ENCODE data around the gene PRICKLE2. TPM values are rescaled to one million over a fixed set of nuclear protein-coding genes. Genes with fewer than 3 reads are reported as not detected.

Gene PRICKLE2
- total RNA-seq, 1 experiment from 2014 or later = 1.9 TPM

DNA sequence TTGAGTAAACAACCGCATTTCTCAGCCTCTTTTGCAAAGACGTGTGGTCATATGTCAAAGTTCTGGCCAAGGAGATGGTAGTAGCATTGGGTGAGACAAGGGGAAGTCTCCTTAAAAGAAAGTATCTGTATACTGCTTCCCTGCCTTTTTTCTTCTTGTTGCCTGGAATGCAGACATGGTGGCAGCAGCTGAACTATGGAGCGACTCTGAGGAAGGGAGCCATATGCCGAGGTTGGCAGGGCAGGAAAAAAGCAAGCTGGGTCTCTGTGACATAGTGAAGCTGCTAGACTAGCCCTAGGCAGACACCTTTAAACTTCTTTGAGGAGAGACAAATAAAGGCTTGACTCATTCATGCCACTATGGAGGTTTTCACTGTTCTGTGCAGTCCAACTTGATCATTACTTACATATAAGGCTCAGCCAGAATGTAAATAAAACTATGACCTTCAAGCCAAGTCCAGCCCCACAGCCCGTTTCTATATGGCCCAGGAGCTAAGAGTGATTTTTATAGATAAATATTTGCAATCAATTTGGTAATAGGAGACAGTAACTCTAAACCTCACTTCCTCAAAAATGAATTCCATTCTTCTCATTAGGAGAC, 30.6 kb upstream of the PRICKLE2 start:
- TF ChIP-seq CTCF (IDR thresholded peaks at IDR 0.05; ENCODE audit: unreplicated experiment) = no peak
- intact Hi-C loops (cut with micrococcal nuclease; ENCODE audit: unreplicated experiment) = no loop called here
- H3K27me3 Mint-ChIP-seq (ENCODE audit: unreplicated experiment) = no peaks in the 10 kb centered on the region
- no peaks in the 10 kb centered on the region for H3K36me3 Mint-ChIP-seq (ENCODE audit: insufficient read depth, unreplicated experiment)
- no peaks in the 10 kb centered on the region for H3K9me3 Mint-ChIP-seq (ENCODE audit: low read depth, unreplicated experiment)
- no peaks in the 10 kb centered on the region for H3K4me1 Mint-ChIP-seq (ENCODE audit: low read depth, unreplicated experiment)
- no TSS peak for BruUV-seq (replicated peaks)
- no peak for DNase-seq
- H3K4me3 Mint-ChIP-seq (ENCODE audit: low read depth, unreplicated experiment) = no peak overlapping the region
- CTCF ChIA-PET = no interaction called here
- H3K27ac Mint-ChIP-seq (ENCODE audit: unreplicated experiment) = no peak overlapping the region

DNA sequence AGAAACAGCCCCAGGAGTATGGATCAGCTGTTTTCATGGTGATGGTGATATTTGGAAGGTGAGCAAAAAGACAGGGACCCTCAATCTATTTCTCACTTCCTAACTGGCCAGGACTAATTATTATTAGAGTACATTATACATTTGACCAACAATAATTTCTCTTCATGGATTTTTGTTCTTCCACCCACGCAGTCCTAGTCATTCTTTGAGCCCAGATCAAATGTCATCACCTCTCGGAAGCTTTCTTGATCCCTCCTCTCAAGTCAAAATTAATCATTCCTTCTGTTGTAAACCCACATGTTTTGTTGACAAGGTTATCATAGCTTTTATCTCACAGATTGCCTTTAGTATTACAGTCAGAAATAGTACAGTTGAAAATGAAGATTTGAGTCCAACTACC, 29.2 kb upstream of the PRICKLE2 start:
- no peaks in the 10 kb centered on the region for H3K36me3 Mint-ChIP-seq (ENCODE audit: insufficient read depth, unreplicated experiment)

GRCh38 chr3:64253689-64254088, 28.4 kb upstream of the PRICKLE2 start:
- H3K27ac Mint-ChIP-seq (ENCODE audit: unreplicated experiment) = no peak overlapping the region
- no peaks in the 10 kb centered on the region for H3K36me3 Mint-ChIP-seq (ENCODE audit: insufficient read depth, unreplicated experiment)
- H3K4me1 Mint-ChIP-seq (ENCODE audit: low read depth, unreplicated experiment) = peaks cover 7% of the 10 kb centered on the region
- no TSS peak for BruUV-seq (replicated peaks)
- H3K4me3 Mint-ChIP-seq (ENCODE audit: low read depth, unreplicated experiment) = no peak overlapping the region
- H3K27me3 Mint-ChIP-seq (ENCODE audit: unreplicated experiment) = no peaks in the 10 kb centered on the region
- CTCF ChIA-PET = no interaction called here
- no peak for TF ChIP-seq CTCF (IDR thresholded peaks at IDR 0.05; ENCODE audit: unreplicated experiment)
- no peak for DNase-seq
- H3K9me3 Mint-ChIP-seq (ENCODE audit: low read depth, unreplicated experiment) = no peaks in the 10 kb centered on the region
- intact Hi-C loops (cut with micrococcal nuclease; ENCODE audit: unreplicated experiment) = no loop called here

More for the DNA sequence above, 29.2 kb upstream of the PRICKLE2 start:
- no peak for TF ChIP-seq CTCF (IDR thresholded peaks at IDR 0.05; ENCODE audit: unreplicated experiment)
- BruUV-seq (replicated peaks) = no TSS peak
- Mint-ChIP-seq H3K27me3 (ENCODE audit: unreplicated experiment) (no peaks in the 10 kb centered on the region), H3K4me3 (ENCODE audit: low read depth, unreplicated experiment) (no peak overlapping the region), H3K27ac (ENCODE audit: unreplicated experiment) (no peak overlapping the region), H3K9me3 (ENCODE audit: low read depth, unreplicated experiment) (no peaks in the 10 kb centered on the region), H3K4me1 (ENCODE audit: low read depth, unreplicated experiment) (no peaks in the 10 kb centered on the region)
- no peak for DNase-seq
- intact Hi-C loops (cut with micrococcal nuclease; ENCODE audit: unreplicated experiment) = no loop called here
- CTCF ChIA-PET = no interaction called here

GRCh38 chr3:64251019-64251418, 25.8 kb upstream of the PRICKLE2 start:
- CTCF ChIA-PET = no interaction called here
- Mint-ChIP-seq H3K27ac (ENCODE audit: unreplicated experiment) (no peak overlapping the region), H3K4me3 (ENCODE audit: low read depth, unreplicated experiment) (no peak overlapping the region), H3K4me1 (ENCODE audit: low read depth, unreplicated experiment) (peaks cover 17% of the 10 kb centered on the region), H3K27me3 (ENCODE audit: unreplicated experiment) (no peaks in the 10 kb centered on the region), H3K36me3 (ENCODE audit: insufficient read depth, unreplicated experiment) (no peaks in the 10 kb centered on the region), H3K9me3 (ENCODE audit: low read depth, unreplicated experiment) (no peaks in the 10 kb centered on the region)
- no peak for TF ChIP-seq CTCF (IDR thresholded peaks at IDR 0.05; ENCODE audit: unreplicated experiment)
- intact Hi-C loops (cut with micrococcal nuclease; ENCODE audit: unreplicated experiment) = no loop called here
- BruUV-seq (replicated peaks) = no TSS peak
- no peak for DNase-seq

Data from Calu3 (cell line).